GM12864 (cell line): ENCODE data around the gene CHRDL2.

ENCODE experiments used
- DNase-seq: peaks from one replicate; pipeline ENCODE4 v3.0.0-alpha.2; 2011; ENCODE audit warnings: low read depth
- H3K4me3 ChIP-seq: 2 replicates; pipeline ENCODE4 v1.5.1; 2011; ENCODE audit warnings: mild to moderate bottlenecking, low read depth, low read length, control low read depth
- CTCF ChIP-seq: IDR thresholded peaks from 2 replicates; pipeline ENCODE4 v1.5.1; 2011; ENCODE audit warnings: low read depth, mild to moderate bottlenecking, moderate library complexity, low read length, control low read depth, inconsistent platforms; ENCODE audit errors: missing control alignments

Gene CHRDL2

DNA sequence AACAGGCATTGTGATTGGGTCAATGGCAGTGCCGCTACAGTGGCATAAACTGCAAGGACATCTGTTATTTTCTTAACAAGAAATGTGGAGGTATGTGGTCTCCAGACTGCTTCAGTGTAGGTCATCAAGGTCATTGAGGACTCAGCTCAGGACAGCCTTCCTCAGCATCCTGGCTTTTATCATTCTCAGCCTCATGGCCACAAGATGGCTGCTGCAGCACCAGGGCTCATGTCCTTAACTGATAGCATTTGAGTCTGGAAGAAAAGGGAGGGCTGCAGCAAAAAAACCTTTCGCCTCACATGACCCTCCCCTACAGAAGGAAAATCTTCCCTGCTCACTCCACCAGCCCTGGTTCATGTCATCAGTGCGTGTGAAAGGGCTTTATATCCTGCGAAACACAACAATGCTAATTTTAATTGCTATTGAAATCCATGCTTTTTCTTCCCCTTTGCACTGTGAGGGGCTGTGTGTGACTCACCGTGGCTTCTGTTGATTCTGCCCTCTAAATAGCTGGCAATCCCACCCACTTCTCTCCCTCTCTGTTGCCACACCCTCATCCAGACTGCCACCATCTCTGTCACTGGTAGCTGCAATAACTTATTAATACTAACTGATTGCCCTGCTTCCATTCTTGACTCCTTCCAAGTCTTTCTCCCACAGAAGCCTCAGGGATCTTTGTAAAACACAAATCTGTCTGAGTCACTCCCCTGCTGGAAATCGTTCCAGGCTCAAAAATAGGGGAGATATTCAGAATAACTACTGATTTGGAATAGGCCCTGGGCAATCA lies 43.8 kb downstream of the CHRDL2 start:
- H3K4me3 ChIP-seq: no peak overlapping the region
- no peak for DNase-seq
- TF ChIP-seq CTCF: no peak

- DNase-seq: no peak
- TF ChIP-seq CTCF: no peak
Measured at GRCh38 chr11:74686792-74687191, 44.4 kb downstream of the CHRDL2 start.

GRCh38 chr11:74685905-74686304 lies 45.3 kb downstream of the CHRDL2 start:
- TF ChIP-seq CTCF: no peak
- H3K4me3 ChIP-seq: no peak overlapping the region
- DNase-seq: no peak

More at GRCh38 chr11:74686792-74687191, 44.4 kb downstream of the CHRDL2 start:
- no peak overlapping the region for H3K4me3 ChIP-seq

DNA sequence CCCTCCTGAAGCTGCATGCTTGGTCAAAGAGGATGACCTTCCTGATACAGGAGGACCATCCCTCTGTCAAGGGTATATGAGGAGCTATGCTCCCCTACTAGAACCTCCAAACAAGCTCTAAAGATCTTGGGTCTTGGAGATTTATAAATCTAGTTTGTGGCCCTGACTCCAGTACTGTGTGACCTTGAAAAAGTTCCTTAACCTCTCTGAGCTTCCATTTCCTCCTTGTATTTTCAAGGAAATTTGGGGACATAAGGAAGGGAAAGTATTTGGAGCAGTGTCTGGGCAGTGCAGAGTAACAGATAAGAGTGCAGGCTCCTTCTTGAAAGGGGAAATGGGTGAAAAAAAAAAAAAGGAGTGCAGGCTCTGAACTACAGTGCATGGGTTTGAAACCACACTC lies 45.9 kb downstream of the CHRDL2 start:
- no peak overlapping the region for H3K4me3 ChIP-seq
- DNase-seq: no peak
- TF ChIP-seq CTCF: no peak

DNA sequence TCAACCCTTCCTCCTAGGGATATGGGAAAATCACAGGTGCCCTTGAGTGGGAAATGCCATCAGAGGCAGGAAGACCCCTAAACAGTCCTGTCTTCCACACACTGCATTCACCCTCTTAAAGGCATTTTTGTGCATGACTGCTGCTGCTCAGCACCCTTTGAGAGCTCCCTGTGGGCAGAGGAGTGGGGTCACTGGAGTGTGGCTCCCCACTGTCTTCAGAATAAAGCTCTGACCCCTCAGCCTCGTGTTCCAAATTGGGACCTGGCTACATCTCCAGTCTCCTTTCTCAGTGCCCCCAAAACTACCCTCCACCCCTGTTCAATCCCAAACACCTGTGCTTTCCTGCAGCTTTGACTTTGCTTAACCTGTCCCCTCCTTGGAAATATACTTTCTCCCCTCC lies 46.6 kb downstream of the CHRDL2 start:
- no peak overlapping the region for H3K4me3 ChIP-seq
- DNase-seq: no peak
- TF ChIP-seq CTCF: no peak

GRCh38 chr11:74683941-74684481 lies 47.2 kb downstream of the CHRDL2 start:
- H3K4me3 ChIP-seq: no peak overlapping the region
- no peak for DNase-seq
- no peak for TF ChIP-seq CTCF
